ENCODE data around the gene LRRK1.
"Not testable (repeated sequence)": the region's sequence is repeated elsewhere in the genome, so short reads cannot be mapped to it uniquely, and the experiment has no call there.

Gene LRRK1

GRCh38 chr15:101093958-101094357 is 174.8 kb downstream of the LRRK1 start:
- DNase-seq (ENCODE audit: low read depth), result no peak

GRCh38 chr15:101095796-101096406 is 176.7 kb downstream of the LRRK1 start:
- DNase-seq (ENCODE audit: low read depth), result not testable (repeated sequence)

- no peak for DNase-seq (ENCODE audit: low read depth)
Observed at GRCh38 chr15:101097111-101097510, 178.0 kb downstream of the LRRK1 start.

GRCh38 chr15:101099183-101099582 is 180.0 kb downstream of the LRRK1 start:
- DNase-seq (ENCODE audit: low read depth), result no peak

- DNase-seq (ENCODE audit: low read depth), result no peak
Observed at GRCh38 chr15:101100118-101100517, 181.0 kb downstream of the LRRK1 start.

GRCh38 chr15:101100593-101101442 is 181.7 kb downstream of the LRRK1 start:
- no peak for DNase-seq (ENCODE audit: low read depth)

GRCh38 chr15:101101676-101102075 is 182.5 kb downstream of the LRRK1 start:
- no peak for DNase-seq (ENCODE audit: low read depth)

GRCh38 chr15:101102746-101103145 is 183.6 kb downstream of the LRRK1 start:
- no peak for DNase-seq (ENCODE audit: low read depth)

GRCh38 chr15:101103598-101103997 is 184.4 kb downstream of the LRRK1 start:
- DNase-seq (ENCODE audit: low read depth), result no peak

- no peak for DNase-seq (ENCODE audit: low read depth)
Observed at GRCh38 chr15:101104141-101104540, 185.0 kb downstream of the LRRK1 start.

GRCh38 chr15:101105059-101105891 is 186.1 kb downstream of the LRRK1 start:
- DNase-seq (ENCODE audit: low read depth), result no peak

- no peak for DNase-seq (ENCODE audit: low read depth)
Observed at GRCh38 chr15:101107101-101107500, 187.9 kb downstream of the LRRK1 start.

- no peak for DNase-seq (ENCODE audit: low read depth)
Observed at GRCh38 chr15:101107625-101108460, 188.7 kb downstream of the LRRK1 start.

- DNase-seq (ENCODE audit: low read depth), result no peak
Observed at GRCh38 chr15:101108461-101108775, 189.3 kb downstream of the LRRK1 start.

GRCh38 chr15:101108791-101109190 is 189.6 kb downstream of the LRRK1 start:
- DNase-seq (ENCODE audit: low read depth), result no peak

GRCh38 chr15:101110681-101111569 is 191.8 kb downstream of the LRRK1 start:
- no peak for DNase-seq (ENCODE audit: low read depth)

- DNase-seq (ENCODE audit: low read depth), result no peak
Observed at GRCh38 chr15:101111570-101112262, 192.6 kb downstream of the LRRK1 start.

GRCh38 chr15:101112336-101113113 is 193.4 kb downstream of the LRRK1 start:
- no peak for DNase-seq (ENCODE audit: low read depth)

Measured in stromal cell of bone marrow (primary cell).